ENCODE data around the gene PAM16. TPM values are rescaled to one million over a fixed set of nuclear protein-coding genes. Genes with fewer than 3 reads are reported as not detected.

Gene PAM16
- polyA plus RNA-seq, 1 donor from 2014 or later: 145 TPM

DNA sequence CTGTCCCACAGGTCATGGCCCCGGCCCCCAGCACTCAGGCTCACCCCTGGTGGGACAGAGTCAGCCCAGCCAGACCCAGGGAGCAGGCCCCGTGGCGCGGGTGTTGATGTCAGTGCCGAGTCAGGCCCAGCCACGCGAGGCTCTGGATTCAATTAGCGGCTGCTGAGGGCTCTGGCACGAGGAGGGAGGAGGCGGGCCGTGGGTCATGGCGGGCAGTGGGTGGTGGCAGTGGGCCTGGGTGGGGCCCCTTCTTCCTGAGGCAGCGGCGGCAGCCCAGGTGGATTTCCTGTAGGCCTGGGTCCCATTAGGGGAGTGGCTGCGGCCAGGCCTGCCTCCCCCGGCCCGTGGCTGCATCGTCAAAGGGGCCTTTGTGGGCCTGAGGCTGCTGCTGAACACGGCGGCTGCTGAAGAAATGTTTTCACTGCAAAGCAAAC is 33.4 kb upstream of the PAM16 start:
- H3K27ac ChIP-seq (ENCODE audit: low read length): no peak overlapping the region
- no peak overlapping the region for H2AFZ ChIP-seq (ENCODE audit: low read depth, low read length)
- no peaks in the 10 kb centered on the region for H3K9me3 ChIP-seq (ENCODE audit: low read length)
- no peak overlapping the region for H3K9ac ChIP-seq (ENCODE audit: low read length)
- TF ChIP-seq SMC3 (conservative IDR thresholded peaks at IDR 0.05; ENCODE audit: poor library complexity) (no peak), EZH2 (IDR thresholded peaks at IDR 0.05; ENCODE audit: borderline replicate concordance, insufficient read depth, low read length, poor library complexity, severe bottlenecking) (no peak), MXI1 (conservative IDR thresholded peaks at IDR 0.05; ENCODE audit: poor library complexity, severe bottlenecking) (no peak), EP300 (conservative IDR thresholded peaks at IDR 0.05; ENCODE audit: poor library complexity, severe bottlenecking) (no peak), POLR2AphosphoS5 (IDR thresholded peaks at IDR 0.05) (no peak), TAF1 (IDR thresholded peaks at IDR 0.05; ENCODE audit: low read depth) (no peak), REST (IDR thresholded peaks at IDR 0.05; ENCODE audit: borderline replicate concordance) (no peak), RAD21 (conservative IDR thresholded peaks at IDR 0.05) (no peak)
- TF ChIP-seq, protein P1, sequence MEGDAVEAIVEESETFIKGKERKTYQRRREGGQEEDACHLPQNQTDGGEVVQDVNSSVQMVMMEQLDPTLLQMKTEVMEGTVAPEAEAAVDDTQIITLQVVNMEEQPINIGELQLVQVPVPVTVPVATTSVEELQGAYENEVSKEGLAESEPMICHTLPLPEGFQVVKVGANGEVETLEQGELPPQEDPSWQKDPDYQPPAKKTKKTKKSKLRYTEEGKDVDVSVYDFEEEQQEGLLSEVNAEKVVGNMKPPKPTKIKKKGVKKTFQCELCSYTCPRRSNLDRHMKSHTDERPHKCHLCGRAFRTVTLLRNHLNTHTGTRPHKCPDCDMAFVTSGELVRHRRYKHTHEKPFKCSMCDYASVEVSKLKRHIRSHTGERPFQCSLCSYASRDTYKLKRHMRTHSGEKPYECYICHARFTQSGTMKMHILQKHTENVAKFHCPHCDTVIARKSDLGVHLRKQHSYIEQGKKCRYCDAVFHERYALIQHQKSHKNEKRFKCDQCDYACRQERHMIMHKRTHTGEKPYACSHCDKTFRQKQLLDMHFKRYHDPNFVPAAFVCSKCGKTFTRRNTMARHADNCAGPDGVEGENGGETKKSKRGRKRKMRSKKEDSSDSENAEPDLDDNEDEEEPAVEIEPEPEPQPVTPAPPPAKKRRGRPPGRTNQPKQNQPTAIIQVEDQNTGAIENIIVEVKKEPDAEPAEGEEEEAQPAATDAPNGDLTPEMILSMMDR (IDR thresholded peaks at IDR 0.05; ENCODE audit: poor library complexity, severe bottlenecking): no peak
- no peaks in the 10 kb centered on the region for H3F3A ChIP-seq (ENCODE audit: insufficient read depth, low read length, poor library complexity, severe bottlenecking)
- no peaks in the 10 kb centered on the region for H3K27me3 ChIP-seq (ENCODE audit: insufficient read depth, low read depth, low read length)
- H3K4me3 ChIP-seq (ENCODE audit: low read length): no peak overlapping the region
- H3K79me2 ChIP-seq (replicated peaks; ENCODE audit: insufficient read depth, low read length): no peaks in the 10 kb centered on the region
- no peaks in the 10 kb centered on the region for H3K36me3 ChIP-seq (ENCODE audit: insufficient read depth, low read length)
- H3K9me2 ChIP-seq (ENCODE audit: insufficient read depth, low read length): no peaks in the 10 kb centered on the region
- no peaks in the 10 kb centered on the region for H4K20me1 ChIP-seq (ENCODE audit: insufficient read depth)
- no peak overlapping the region for H3K4me2 ChIP-seq (ENCODE audit: low read length)

GRCh38 chr16:4383591-4384444 is 32.7 kb upstream of the PAM16 start:
- TF ChIP-seq EZH2 (IDR thresholded peaks at IDR 0.05; ENCODE audit: borderline replicate concordance, insufficient read depth, low read length, poor library complexity, severe bottlenecking): no peak
- no peak for TF ChIP-seq EP300 (conservative IDR thresholded peaks at IDR 0.05; ENCODE audit: poor library complexity, severe bottlenecking)
- no peak for TF ChIP-seq RAD21 (conservative IDR thresholded peaks at IDR 0.05)
- no peak for TF ChIP-seq SMC3 (conservative IDR thresholded peaks at IDR 0.05; ENCODE audit: poor library complexity)
- TF ChIP-seq POLR2AphosphoS5 (IDR thresholded peaks at IDR 0.05): no peak
- no peak for TF ChIP-seq REST (IDR thresholded peaks at IDR 0.05; ENCODE audit: borderline replicate concordance)
- TF ChIP-seq, protein P1 (IDR thresholded peaks at IDR 0.05; ENCODE audit: poor library complexity, severe bottlenecking): no peak
- TF ChIP-seq TAF1 (IDR thresholded peaks at IDR 0.05; ENCODE audit: low read depth): no peak
- TF ChIP-seq MXI1 (conservative IDR thresholded peaks at IDR 0.05; ENCODE audit: poor library complexity, severe bottlenecking): no peak
- Histone ChIP-seq H3K9me2 (ENCODE audit: insufficient read depth, low read length) (no peaks in the 10 kb centered on the region), H3K79me2 (replicated peaks; ENCODE audit: insufficient read depth, low read length) (no peaks in the 10 kb centered on the region), H4K20me1 (ENCODE audit: insufficient read depth) (no peaks in the 10 kb centered on the region), H3K4me2 (ENCODE audit: low read length) (no peak overlapping the region), H3K4me3 (ENCODE audit: low read length) (no peak overlapping the region), H3F3A (ENCODE audit: insufficient read depth, low read length, poor library complexity, severe bottlenecking) (no peaks in the 10 kb centered on the region), H3K9me3 (ENCODE audit: low read length) (no peaks in the 10 kb centered on the region), H3K36me3 (ENCODE audit: insufficient read depth, low read length) (no peaks in the 10 kb centered on the region), H2AFZ (ENCODE audit: low read depth, low read length) (no peak overlapping the region), H3K27ac (ENCODE audit: low read length) (no peak overlapping the region), H3K9ac (ENCODE audit: low read length) (no peak overlapping the region), H3K27me3 (ENCODE audit: insufficient read depth, low read depth, low read length) (no peaks in the 10 kb centered on the region)
